PC-9 (cell line): ENCODE data around the gene SUV39H2. TPM values are rescaled to one million over a fixed set of nuclear protein-coding genes. Genes with fewer than 3 reads are reported as not detected.

Experiments
- BruUV-seq: library from RNA; stranded (reverse); fragments of 400-500 nt; replicated peaks from 2 replicates; lab custom pipeline; 2021; lab: Mats Ljungman, UMichigan
- CTCF ChIA-PET: fragments of 300-600 bp; sonication (Branson Sonifier 250); formaldehyde crosslinking; loops from one replicate; lab custom pipeline; 2022; ENCODE audit warnings: antibody characterized with exemption; lab: Charles Lee
- POLR2A ChIA-PET: fragments of 300-600 bp; sonication (Branson Sonifier 250); formaldehyde crosslinking; loops from one replicate; lab custom pipeline; 2022; ENCODE audit warnings: antibody characterized with exemption; ENCODE audit not compliant: unreplicated experiment; lab: Charles Lee
- DNase-seq, 2 experiments: peaks; one replicate each; pipeline versions ENCODE4 v3.0.0 to v3.0.0-alpha.2; 2015 to 2022; ENCODE audit warnings: mixed read lengths in 1 of 2
- H2AFZ ChIP-seq: fragments of 200-600 bp; sonication (generic); 2 replicates; pipeline ENCODE4 v1.8.1; 2017; ENCODE audit warnings: antibody characterized with exemption
- H3F3A ChIP-seq: fragments of 200-600 bp; sonication (generic); 2 replicates; pipeline ENCODE4 v1.8.1; 2017; ENCODE audit warnings: antibody characterized with exemption, mild to moderate bottlenecking, low read depth; ENCODE audit not compliant: insufficient read depth
- H3K27ac ChIP-seq: fragments of 200-600 bp; sonication (generic); 2 replicates; pipeline ENCODE4 v1.6.1; 2016; ENCODE audit warnings: mixed run types
- H3K27me3 ChIP-seq: fragments of 200-600 bp; sonication (generic); 2 replicates; pipeline ENCODE4 v1.6.1; 2016; ENCODE audit warnings: low read depth, mixed run types; ENCODE audit not compliant: insufficient read depth
- H3K36me3 ChIP-seq: fragments of 200-600 bp; sonication (generic); 2 replicates; pipeline ENCODE4 v1.6.1; 2016; ENCODE audit warnings: low read depth, mixed run types
- H3K4me1 ChIP-seq: fragments of 200-600 bp; sonication (generic); replicated peaks from 2 replicates; pipeline ENCODE4 v1.6.1; 2016; ENCODE audit warnings: mixed run types; ENCODE audit not compliant: insufficient read depth
- H3K4me2 ChIP-seq: fragments of 200-600 bp; sonication (generic); 2 replicates; pipeline ENCODE4 v1.6.1; 2017; ENCODE audit warnings: mixed run types
- H3K4me3 ChIP-seq: fragments of 200-600 bp; sonication (generic); 2 replicates; pipeline ENCODE4 v1.6.1; 2016; ENCODE audit warnings: mixed run types
- H3K79me2 ChIP-seq: fragments of 200-600 bp; sonication (generic); 2 replicates; pipeline ENCODE4 v1.6.1; 2017; ENCODE audit warnings: low read depth, mixed run types
- H3K9me2 ChIP-seq: fragments of 200-600 bp; sonication (generic); 2 replicates; pipeline ENCODE4 v1.8.1; 2017; ENCODE audit warnings: mild to moderate bottlenecking; ENCODE audit not compliant: insufficient read depth
- H3K9me3 ChIP-seq: fragments of 200-600 bp; sonication (generic); 2 replicates; pipeline ENCODE4 v1.8.1; 2016; ENCODE audit warnings: low read depth; ENCODE audit not compliant: insufficient read depth
- H4K20me1 ChIP-seq: fragments of 200-600 bp; sonication (generic); 2 replicates; pipeline ENCODE4 v1.8.1; 2017; ENCODE audit not compliant: insufficient read depth
- EZH2 ChIP-seq: fragments of 200-600 bp; sonication (generic); IDR thresholded peaks from 2 replicates; pipeline ENCODE4 v1.8.0; 2017; ENCODE audit warnings: antibody characterized with exemption, low read depth
- intact Hi-C: fragments of 100-400 bp; cut with micrococcal nuclease; formaldehyde crosslinking; loops from one replicate; pipeline ENCODE4 v1.10.0; 2022; ENCODE audit not compliant: unreplicated experiment
- total RNA-seq: library from RNA; stranded (reverse); gene quantifications from 2 replicates; pipeline ENCODE4 v1.2.3, GENCODE V29; 2021
- TF ChIP-seq, protein P1 (sequence below): fragments of 200-600 bp; sonication (generic); conservative IDR thresholded peaks from 2 replicates; pipeline ENCODE4 v1.6.1; 2017; ENCODE audit warnings: mixed run types, antibody characterized with exemption, mild to moderate bottlenecking, moderate library complexity

Gene SUV39H2
- total RNA-seq, 1 experiment from 2014 or later, result 20.9 TPM

DNA sequence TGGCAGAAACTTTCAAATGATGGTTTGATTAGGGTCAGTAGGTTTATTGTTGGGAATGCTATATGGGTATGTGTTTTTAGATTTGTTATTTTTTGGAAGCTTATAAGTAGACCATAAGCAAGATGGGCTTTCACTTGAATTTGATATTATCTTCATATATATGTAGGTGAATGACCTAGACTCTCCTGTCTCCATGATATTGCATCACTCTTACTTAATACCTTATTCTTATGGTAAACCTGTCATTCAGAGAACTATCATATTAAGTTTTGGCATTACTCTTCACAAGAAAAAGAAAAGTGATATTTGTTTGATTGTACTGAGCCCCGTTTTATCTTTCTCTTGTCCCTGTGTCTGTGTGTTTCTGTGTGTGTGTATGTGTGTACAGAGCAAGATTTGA, 23.2 kb upstream of the SUV39H2 start:
- Histone ChIP-seq H3F3A (no peaks in the 10 kb centered on the region), H3K9me2 (no peaks in the 10 kb centered on the region), H3K27me3 (no peaks in the 10 kb centered on the region), H3K4me2 (no peak overlapping the region), H3K9me3 (no peaks in the 10 kb centered on the region), H3K27ac (no peak overlapping the region), H3K4me1 (no peaks in the 10 kb centered on the region), H4K20me1 (no peaks in the 10 kb centered on the region), H3K79me2 (no peaks in the 10 kb centered on the region), H3K36me3 (0 out of 2 replicates have a peak, but pooled peaks cover 10% of the 10 kb centered on the region), H2AFZ (no peak overlapping the region), H3K4me3 (no peak overlapping the region)
- BruUV-seq, result no TSS peak
- no peak for DNase-seq
- CTCF ChIA-PET, result interaction anchor here (0.5 kb wide), 1 partner anchor 10 kb away, joined by 3 read pairs; no protein-coding TSS in a partner anchor
- POLR2A ChIA-PET, result no interaction called here
- TF ChIP-seq EZH2, result no peak
- TF ChIP-seq, protein P1, sequence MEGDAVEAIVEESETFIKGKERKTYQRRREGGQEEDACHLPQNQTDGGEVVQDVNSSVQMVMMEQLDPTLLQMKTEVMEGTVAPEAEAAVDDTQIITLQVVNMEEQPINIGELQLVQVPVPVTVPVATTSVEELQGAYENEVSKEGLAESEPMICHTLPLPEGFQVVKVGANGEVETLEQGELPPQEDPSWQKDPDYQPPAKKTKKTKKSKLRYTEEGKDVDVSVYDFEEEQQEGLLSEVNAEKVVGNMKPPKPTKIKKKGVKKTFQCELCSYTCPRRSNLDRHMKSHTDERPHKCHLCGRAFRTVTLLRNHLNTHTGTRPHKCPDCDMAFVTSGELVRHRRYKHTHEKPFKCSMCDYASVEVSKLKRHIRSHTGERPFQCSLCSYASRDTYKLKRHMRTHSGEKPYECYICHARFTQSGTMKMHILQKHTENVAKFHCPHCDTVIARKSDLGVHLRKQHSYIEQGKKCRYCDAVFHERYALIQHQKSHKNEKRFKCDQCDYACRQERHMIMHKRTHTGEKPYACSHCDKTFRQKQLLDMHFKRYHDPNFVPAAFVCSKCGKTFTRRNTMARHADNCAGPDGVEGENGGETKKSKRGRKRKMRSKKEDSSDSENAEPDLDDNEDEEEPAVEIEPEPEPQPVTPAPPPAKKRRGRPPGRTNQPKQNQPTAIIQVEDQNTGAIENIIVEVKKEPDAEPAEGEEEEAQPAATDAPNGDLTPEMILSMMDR, result no peak
- intact Hi-C loops, result no loop called here

DNA sequence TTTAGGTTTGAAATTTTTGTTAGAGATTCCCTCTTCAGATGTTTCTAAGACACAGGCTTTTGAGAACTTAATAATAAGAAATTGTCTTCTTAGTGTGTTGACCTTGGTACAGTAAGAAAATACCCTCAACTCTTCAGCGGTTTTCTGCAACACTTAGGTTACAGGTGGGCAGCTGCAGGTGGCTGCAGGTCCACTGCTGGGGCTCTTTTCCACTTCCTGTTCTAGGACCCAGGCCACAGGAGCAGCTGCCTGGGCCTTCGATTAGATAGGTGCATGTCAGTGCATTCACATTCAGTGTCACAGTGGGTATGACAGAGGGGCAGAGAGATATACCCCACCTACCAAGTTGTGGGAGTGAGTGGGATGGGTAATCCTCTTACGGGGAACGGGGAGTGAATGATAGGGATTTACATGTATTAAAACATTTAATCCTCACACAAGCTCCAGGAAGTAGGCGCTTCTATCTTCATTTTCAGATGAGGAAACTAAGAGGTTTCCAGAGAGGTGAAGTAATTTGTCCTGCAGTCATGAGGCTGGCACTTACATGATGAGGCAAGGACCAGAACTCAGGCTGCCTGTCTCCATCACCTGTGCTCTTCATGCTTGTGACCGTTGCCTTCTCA, 20.2 kb upstream of the SUV39H2 start:
- CTCF ChIA-PET, result no interaction called here
- intact Hi-C loops, result no loop called here
- H3K4me3 ChIP-seq, result no peak overlapping the region
- no peaks in the 10 kb centered on the region for H3K79me2 ChIP-seq
- POLR2A ChIA-PET, result no interaction called here
- no peaks in the 10 kb centered on the region for H3K9me2 ChIP-seq
- no peak overlapping the region for H3K4me2 ChIP-seq
- H3K36me3 ChIP-seq, result 0 out of 2 replicates have a peak, but pooled peaks cover 7% of the 10 kb centered on the region
- TF ChIP-seq, protein P1, result no peak
- no peak for TF ChIP-seq EZH2
- DNase-seq, result no peak
- no peak overlapping the region for H2AFZ ChIP-seq
- no peaks in the 10 kb centered on the region for H3K9me3 ChIP-seq
- H3K4me1 ChIP-seq, result no peaks in the 10 kb centered on the region
- H3K27ac ChIP-seq, result no peak overlapping the region
- no peaks in the 10 kb centered on the region for H3K27me3 ChIP-seq
- no peaks in the 10 kb centered on the region for H4K20me1 ChIP-seq
- H3F3A ChIP-seq, result no peaks in the 10 kb centered on the region
- BruUV-seq, result no TSS peak

DNA sequence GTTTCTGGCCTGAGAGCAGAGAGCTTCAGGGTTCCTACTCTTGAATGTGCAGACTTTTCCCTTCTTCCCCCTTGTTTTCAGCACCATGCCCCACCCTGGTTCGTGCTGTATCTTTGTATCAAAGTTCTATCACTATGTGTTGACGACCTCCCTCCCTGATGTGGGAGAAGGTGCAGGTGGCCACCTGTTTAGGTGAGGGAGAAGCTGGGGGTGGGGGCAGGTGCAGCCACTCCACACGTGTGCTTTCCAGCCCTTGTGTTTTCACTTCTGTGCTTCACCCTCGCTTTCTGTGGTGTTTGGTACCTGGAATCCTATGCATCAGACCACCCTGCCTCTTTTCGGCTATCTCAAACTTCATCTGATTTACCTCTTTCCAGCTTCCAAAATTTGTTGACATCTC, 19.6 kb upstream of the SUV39H2 start:
- no peak overlapping the region for H3K27ac ChIP-seq
- ChIA-PET CTCF (no interaction called here), POLR2A (no interaction called here)
- H3K4me3 ChIP-seq, result no peak overlapping the region
- H3K27me3 ChIP-seq, result no peaks in the 10 kb centered on the region
- H3K4me2 ChIP-seq, result no peak overlapping the region
- H4K20me1 ChIP-seq, result no peaks in the 10 kb centered on the region
- DNase-seq, result no peak
- TF ChIP-seq, protein P1, result no peak
- no peak for TF ChIP-seq EZH2
- BruUV-seq, result no TSS peak
- no peaks in the 10 kb centered on the region for H3K4me1 ChIP-seq
- H3K79me2 ChIP-seq, result no peaks in the 10 kb centered on the region
- H3K36me3 ChIP-seq, result 0 out of 2 replicates have a peak, but pooled peaks cover 7% of the 10 kb centered on the region
- H3F3A ChIP-seq, result no peaks in the 10 kb centered on the region
- H2AFZ ChIP-seq, result no peak overlapping the region
- H3K9me3 ChIP-seq, result no peaks in the 10 kb centered on the region
- no peaks in the 10 kb centered on the region for H3K9me2 ChIP-seq
- intact Hi-C loops, result no loop called here
